ENCODE results near the gene CMIP. TPM values are rescaled to one million over a fixed set of nuclear protein-coding genes. Genes with fewer than 3 reads are reported as not detected.

Gene CMIP
- total RNA-seq, 1 experiment from 2014 or later, result 68.0 TPM

DNA sequence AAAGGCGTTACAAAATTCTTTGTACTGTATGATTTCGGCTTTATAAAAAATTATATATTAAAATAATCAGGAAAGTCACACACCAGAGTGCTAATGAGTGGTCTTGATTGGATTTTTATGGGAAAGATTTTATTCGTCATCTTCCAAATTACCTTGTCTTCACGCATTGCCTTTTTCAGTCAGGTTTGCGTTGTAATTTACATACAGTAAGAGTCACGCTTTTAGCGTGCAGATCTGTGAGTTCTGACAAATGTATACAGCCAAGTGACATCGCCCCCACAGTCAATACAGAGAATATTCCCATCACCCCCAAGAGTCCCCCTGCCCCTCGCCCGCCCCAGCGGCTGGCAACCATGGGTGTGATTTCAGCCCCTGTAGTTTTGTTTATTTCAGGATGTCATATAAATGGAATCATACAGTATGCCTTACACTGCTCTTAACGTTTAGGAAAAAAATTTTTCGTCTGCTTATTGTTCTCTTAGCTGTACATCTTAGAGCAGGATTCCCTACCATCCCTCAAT is 157.7 kb downstream of the CMIP start:
- BruUV-seq (replicated peaks), result no TSS peak
- Mint-ChIP-seq H3K9me3 (ENCODE audit: unreplicated experiment) (no peaks in the 10 kb centered on the region), H3K27me3 (ENCODE audit: insufficient read depth, unreplicated experiment) (no peaks in the 10 kb centered on the region), H3K4me3 (ENCODE audit: unreplicated experiment) (no peak overlapping the region), H3K36me3 (ENCODE audit: insufficient read depth, unreplicated experiment) (peaks cover 28% of the 10 kb centered on the region), H3K4me1 (ENCODE audit: low read depth, unreplicated experiment) (peaks cover 48% of the 10 kb centered on the region), H3K27ac (ENCODE audit: unreplicated experiment) (peak overlapping the region; percentile 97)
- no peak for DNase-seq
- H3K9me3 ChIP-seq, result no peaks in the 10 kb centered on the region
- H3K27me3 ChIP-seq (replicated peaks; ENCODE audit: control insufficient read depth, insufficient read depth, low read length), result no peaks in the 10 kb centered on the region
- POLR2A ChIA-PET, result interaction anchor here (0.5 kb wide), 1 partner anchor 53 kb away, joined by 4 read pairs; no protein-coding TSS in a partner anchor
- H3K4me3 ChIP-seq (ENCODE audit: low read depth, low read length), result no peak overlapping the region
- H3K4me1 ChIP-seq, result peaks cover 44% of the 10 kb centered on the region
- TF ChIP-seq, protein P1, sequence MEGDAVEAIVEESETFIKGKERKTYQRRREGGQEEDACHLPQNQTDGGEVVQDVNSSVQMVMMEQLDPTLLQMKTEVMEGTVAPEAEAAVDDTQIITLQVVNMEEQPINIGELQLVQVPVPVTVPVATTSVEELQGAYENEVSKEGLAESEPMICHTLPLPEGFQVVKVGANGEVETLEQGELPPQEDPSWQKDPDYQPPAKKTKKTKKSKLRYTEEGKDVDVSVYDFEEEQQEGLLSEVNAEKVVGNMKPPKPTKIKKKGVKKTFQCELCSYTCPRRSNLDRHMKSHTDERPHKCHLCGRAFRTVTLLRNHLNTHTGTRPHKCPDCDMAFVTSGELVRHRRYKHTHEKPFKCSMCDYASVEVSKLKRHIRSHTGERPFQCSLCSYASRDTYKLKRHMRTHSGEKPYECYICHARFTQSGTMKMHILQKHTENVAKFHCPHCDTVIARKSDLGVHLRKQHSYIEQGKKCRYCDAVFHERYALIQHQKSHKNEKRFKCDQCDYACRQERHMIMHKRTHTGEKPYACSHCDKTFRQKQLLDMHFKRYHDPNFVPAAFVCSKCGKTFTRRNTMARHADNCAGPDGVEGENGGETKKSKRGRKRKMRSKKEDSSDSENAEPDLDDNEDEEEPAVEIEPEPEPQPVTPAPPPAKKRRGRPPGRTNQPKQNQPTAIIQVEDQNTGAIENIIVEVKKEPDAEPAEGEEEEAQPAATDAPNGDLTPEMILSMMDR (IDR thresholded peaks at IDR 0.05; ENCODE audit: insufficient read depth in 1 of 2, low read depth in 1 of 2, low read length in 1 of 2, severe bottlenecking in 1 of 2, unreplicated experiment in 1 of 2), result no peak
- intact Hi-C loops (cut with micrococcal nuclease; ENCODE audit: unreplicated experiment), result no loop called here
- H3K36me3 ChIP-seq (ENCODE audit: control insufficient read depth, insufficient read depth, low read length), result no peaks in the 10 kb centered on the region
- CTCF ChIA-PET, result no interaction called here

DNA sequence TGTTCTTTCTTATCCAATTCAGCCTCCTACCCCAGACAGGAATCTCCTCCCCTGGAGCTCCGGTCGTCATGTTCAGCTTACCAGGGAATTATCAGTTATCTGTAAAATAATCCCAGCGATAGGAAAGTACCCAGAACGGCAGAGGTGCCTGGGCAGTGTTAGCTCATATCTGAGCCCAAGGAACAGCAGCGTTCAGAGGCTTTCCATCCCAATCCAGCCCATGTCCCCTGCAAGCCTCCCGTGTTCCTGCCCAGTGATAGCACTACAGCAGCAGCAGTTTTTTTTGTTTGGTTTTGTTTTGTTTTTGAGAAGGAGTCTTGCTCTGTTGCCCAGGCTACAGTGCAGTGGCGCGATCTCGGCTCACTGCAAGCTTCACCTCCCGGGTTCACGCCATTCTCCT is 158.2 kb downstream of the CMIP start:
- H3K27me3 ChIP-seq (replicated peaks; ENCODE audit: control insufficient read depth, insufficient read depth, low read length), result no peaks in the 10 kb centered on the region
- Mint-ChIP-seq H3K9me3 (ENCODE audit: unreplicated experiment) (no peaks in the 10 kb centered on the region), H3K27ac (ENCODE audit: unreplicated experiment) (peak overlapping the region; percentile 97), H3K36me3 (ENCODE audit: insufficient read depth, unreplicated experiment) (peaks cover 26% of the 10 kb centered on the region), H3K4me3 (ENCODE audit: unreplicated experiment) (no peak overlapping the region), H3K27me3 (ENCODE audit: insufficient read depth, unreplicated experiment) (no peaks in the 10 kb centered on the region), H3K4me1 (ENCODE audit: low read depth, unreplicated experiment) (peaks cover 44% of the 10 kb centered on the region)
- CTCF ChIA-PET, result no interaction called here
- POLR2A ChIA-PET, result interaction anchor here (0.5 kb wide), 1 partner anchor 54 kb away, joined by 4 read pairs; no protein-coding TSS in a partner anchor
- no peaks in the 10 kb centered on the region for H3K36me3 ChIP-seq (ENCODE audit: control insufficient read depth, insufficient read depth, low read length)
- H3K4me1 ChIP-seq, result peaks cover 39% of the 10 kb centered on the region
- BruUV-seq (replicated peaks), result no TSS peak
- TF ChIP-seq, protein P1 (IDR thresholded peaks at IDR 0.05; ENCODE audit: insufficient read depth in 1 of 2, low read depth in 1 of 2, low read length in 1 of 2, severe bottlenecking in 1 of 2, unreplicated experiment in 1 of 2), result no peak
- H3K4me3 ChIP-seq (ENCODE audit: low read depth, low read length), result no peak overlapping the region
- no peaks in the 10 kb centered on the region for H3K9me3 ChIP-seq
- DNase-seq, result no peak
- intact Hi-C loops (cut with micrococcal nuclease; ENCODE audit: unreplicated experiment), result no loop called here

DNA sequence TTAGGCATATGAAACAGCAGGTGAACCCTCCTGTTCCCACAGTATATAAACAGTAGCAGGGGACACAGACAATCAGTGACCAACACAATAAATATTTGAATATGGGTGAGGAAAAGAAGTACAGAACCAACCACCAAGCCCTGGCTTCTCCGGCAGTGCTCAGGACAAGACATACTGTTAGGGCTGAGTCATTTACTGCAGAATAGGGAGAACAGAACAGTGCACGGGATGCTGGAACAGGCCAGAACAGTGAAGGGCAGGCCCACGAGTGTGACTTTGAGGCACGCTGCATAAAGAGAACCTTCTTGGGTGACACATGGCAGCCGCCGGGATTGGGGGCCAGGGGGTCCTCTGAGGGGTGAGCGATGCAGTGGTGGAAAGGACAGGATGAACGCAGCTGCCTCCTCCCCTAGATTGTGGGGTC is 160.4 kb downstream of the CMIP start:
- ChIA-PET CTCF (interaction anchor here (0.7 kb wide), 1 partner anchor 140 kb away, joined by 3 read pairs; no protein-coding TSS in a partner anchor), POLR2A (no interaction called here)
- no peak for DNase-seq
- Histone ChIP-seq H3K36me3 (ENCODE audit: control insufficient read depth, insufficient read depth, low read length) (no peaks in the 10 kb centered on the region), H3K4me3 (ENCODE audit: low read depth, low read length) (no peak overlapping the region), H3K27me3 (replicated peaks; ENCODE audit: control insufficient read depth, insufficient read depth, low read length) (no peaks in the 10 kb centered on the region), H3K4me1 (peaks cover 19% of the 10 kb centered on the region), H3K9me3 (no peaks in the 10 kb centered on the region)
- Mint-ChIP-seq H3K9me3 (ENCODE audit: unreplicated experiment) (no peaks in the 10 kb centered on the region), H3K27me3 (ENCODE audit: insufficient read depth, unreplicated experiment) (no peaks in the 10 kb centered on the region), H3K27ac (ENCODE audit: unreplicated experiment) (peak overlapping the region; percentile 54), H3K4me1 (ENCODE audit: low read depth, unreplicated experiment) (peaks cover 22% of the 10 kb centered on the region), H3K4me3 (ENCODE audit: unreplicated experiment) (no peak overlapping the region), H3K36me3 (ENCODE audit: insufficient read depth, unreplicated experiment) (peaks cover 28% of the 10 kb centered on the region)
- TF ChIP-seq, protein P1 (IDR thresholded peaks at IDR 0.05; ENCODE audit: insufficient read depth in 1 of 2, low read depth in 1 of 2, low read length in 1 of 2, severe bottlenecking in 1 of 2, unreplicated experiment in 1 of 2), result no peak
- no TSS peak for BruUV-seq (replicated peaks)
- intact Hi-C loops (cut with micrococcal nuclease; ENCODE audit: unreplicated experiment), result no loop called here
